Motor neuron (in vitro differentiated cells): Measurements from ENCODE around the gene GJC2. TPM values are rescaled to one million over a fixed set of nuclear protein-coding genes. Genes with fewer than 3 reads are reported as not detected.

ENCODE experiments used
- ATAC-seq, 8 experiments: fragments of 200-7000 bp; cut with Tn5 transposase; replicated peaks in 6 of 8; 2 replicates each; pipeline ENCODE4 v1.8.0; 2021; ENCODE audit warnings: mild to moderate bottlenecking in 8 of 8, moderate library complexity in 8 of 8
- H3K27ac ChIP-seq, 2 donors: fragments of 250-450 bp; sonication (Bioruptor Pico); 2 replicates each; pipeline ENCODE4 v1.9.0; 2021; ENCODE audit warnings: antibody characterized with exemption in 2 of 2, mild to moderate bottlenecking in 2 of 2, moderate library complexity in 1 of 2
- H3K4me1 ChIP-seq, 2 donors: fragments of 250-450 bp; sonication (Bioruptor Pico); replicated peaks in 1 of 2; 2 replicates each; pipeline ENCODE4 v1.6.1; 2021; ENCODE audit warnings: antibody characterized with exemption in 2 of 2, mild to moderate bottlenecking in 2 of 2, moderate library complexity in 1 of 2
- H3K4me3 ChIP-seq, 5 donors: fragments of 250-450 bp; sonication (Bioruptor Pico); 2 replicates each; pipeline ENCODE4 v1.9.0; 2021; ENCODE audit warnings: antibody characterized with exemption in 5 of 5, mild to moderate bottlenecking in 5 of 5, moderate library complexity in 4 of 5
- WGBS, 10 experiments: fragments of 450-650 bp; shearing (Covaris generic); methylation state at CpG; one replicate each; pipeline ENCODE4 v1.0.0; 2022; 5-methylcytosine and 5-hydroxymethylcytosine counted together
- in situ Hi-C, 9 experiments: fragments of 400-800 bp; cut with MboI; loops; one replicate each; pipeline ENCODE4 v1.15.0; 2021; ENCODE audit warnings: low sequenced_read_pairs in 9 of 9, low pct_unique_long_range_greater_than_20kb in 2 of 9; ENCODE audit not compliant: unreplicated experiment in 9 of 9
- total RNA-seq, 8 experiments: library from RNA; unstranded; fragments of 300-600 nt; gene quantifications; 2 replicates each; pipeline versions ENCODE4 v1.2.3 to v1.2.4, GENCODE V29; 2022

Gene GJC2
- total RNA-seq, 8 experiments from 2014 or later, result 0.71 to 1.6 (median 0.86) TPM

GRCh38 chr1:228158151-228159007 lies 8.6 kb downstream of the GJC2 start:
- no peak overlapping the region for H3K4me3 ChIP-seq
- in situ Hi-C loops, result no loop called here
- ATAC-seq, result peak in 3 of 8 experiments; percentile 4 to 24 (median 21)
- no peaks in the 10 kb centered on the region for H3K4me1 ChIP-seq
- WGBS, 10 experiments, result 8 to 51% (median 20%) methylated on average over 2 to 18 of the region's 98 CpGs; no CpG with 5 or more reads in 6 of the 10 experiments
- H3K27ac ChIP-seq, result no peak overlapping the region

- WGBS, 10 experiments, result 60 to 90% (median 72%) methylated on average over 1 to 5 of the region's 14 CpGs; no CpG with 5 or more reads in 6 of the 10 experiments
- Histone ChIP-seq H3K4me1 (no peaks in the 10 kb centered on the region), H3K4me3 (no peak overlapping the region), H3K27ac (no peak overlapping the region)
- in situ Hi-C loops, result no loop called here
- ATAC-seq, result no peak
Measured at GRCh38 chr1:228159008-228159665, 9.4 kb downstream of the GJC2 start.

GRCh38 chr1:228160201-228160761 lies 10.6 kb downstream of the GJC2 start:
- WGBS, 10 experiments, result 57 to 76% (median 68%) methylated on average over 5 to 7 of the region's 15 CpGs; no CpG with 5 or more reads in 7 of the 10 experiments
- Histone ChIP-seq H3K4me3 (no peak overlapping the region), H3K4me1 (peaks cover 3 to 4% of the 10 kb centered on the region in 2 donors), H3K27ac (no peak overlapping the region)
- no peak for ATAC-seq
- in situ Hi-C loops, result no loop called here

GRCh38 chr1:228161362-228161761 lies 11.6 kb downstream of the GJC2 start:
- H3K4me3 ChIP-seq, result no peak overlapping the region
- ATAC-seq, result no peak
- peaks cover 3 to 4% of the 10 kb centered on the region in 2 donors for H3K4me1 ChIP-seq
- in situ Hi-C loops, result no loop called here
- no peak overlapping the region for H3K27ac ChIP-seq
- WGBS, 10 experiments, result 37 to 77% (median 68%) methylated on average over 1 to 6 of the region's 7 CpGs; no CpG with 5 or more reads in 5 of the 10 experiments

GRCh38 chr1:228161866-228162265 lies 12.1 kb downstream of the GJC2 start:
- no peak overlapping the region for H3K4me3 ChIP-seq
- H3K27ac ChIP-seq, result no peak overlapping the region
- WGBS, 10 experiments, result 60 to 84% (median 76%) methylated on average over 1 to 8 of the region's 9 CpGs; no CpG with 5 or more reads in 2 of the 10 experiments
- peaks cover 6 to 8% of the 10 kb centered on the region in 2 donors for H3K4me1 ChIP-seq
- in situ Hi-C loops, result no loop called here
- ATAC-seq, result no peak

GRCh38 chr1:228162286-228163006 lies 12.7 kb downstream of the GJC2 start:
- no peak for ATAC-seq
- in situ Hi-C loops, result no loop called here
- Histone ChIP-seq H3K27ac (no peak overlapping the region), H3K4me1 (peaks cover 9 to 10% of the 10 kb centered on the region in 2 donors), H3K4me3 (no peak overlapping the region)
- 27 to 70% (median 52%) methylated on average over 2 to 6 of the region's 14 CpGs; no CpG with 5 or more reads in 4 of the 10 experiments for WGBS, 10 experiments

GRCh38 chr1:228163007-228163753 lies 13.4 kb downstream of the GJC2 start:
- 44 to 100% (median 84%) methylated on average over 1 to 13 of the region's 30 CpGs; no CpG with 5 or more reads in 4 of the 10 experiments for WGBS, 10 experiments
- H3K4me1 ChIP-seq, result peaks cover 9 to 10% of the 10 kb centered on the region in 2 donors
- peak in 3 of 8 experiments; percentile 0 to 6 (median 2) for ATAC-seq
- in situ Hi-C loops, result no loop called here
- no peak overlapping the region for H3K27ac ChIP-seq
- H3K4me3 ChIP-seq, result no peak overlapping the region

- Histone ChIP-seq H3K27ac (no peak overlapping the region), H3K4me3 (no peak overlapping the region), H3K4me1 (peaks cover 9 to 10% of the 10 kb centered on the region in 2 donors)
- ATAC-seq, result no peak
- 95 to 100% (median 96%) methylated on average over 1 to 5 of the region's 10 CpGs; no CpG with 5 or more reads in 5 of the 10 experiments for WGBS, 10 experiments
- in situ Hi-C loops, result no loop called here
Measured at GRCh38 chr1:228163776-228164519, 14.2 kb downstream of the GJC2 start.

GRCh38 chr1:228164561-228165371 lies 15.0 kb downstream of the GJC2 start:
- H3K27ac ChIP-seq, result peak overlapping the region; percentile 74 to 79
- peak overlapping the region; percentile 43 to 83 (median 71) for H3K4me3 ChIP-seq
- peak in 3 of 8 experiments; percentile 0 to 3 (median 1) for ATAC-seq
- peaks cover 9 to 10% of the 10 kb centered on the region in 2 donors for H3K4me1 ChIP-seq
- in situ Hi-C loops, result no loop called here
- 38 to 98% (median 55%) methylated on average over 2 to 17 of the region's 20 CpGs for WGBS, 10 experiments

- 0 to 20% (median 0%) methylated on average over 4 to 6 of the region's 93 CpGs; no CpG with 5 or more reads in 7 of the 10 experiments for WGBS, 10 experiments
Measured at GRCh38 chr1:228165372-228166169, 15.8 kb downstream of the GJC2 start, which contains the start of gene IBA57. IBA57 (plus strand) TSS chr1:228165804; CDS start chr1:228165817, 13 bp downstream.

More at GRCh38 chr1:228165372-228166169, 15.8 kb downstream of the GJC2 start, which contains the start of gene IBA57:
- Histone ChIP-seq H3K4me3 (peak within 1 kb of the TSS; percentile 63 to 83 (median 71)), H3K27ac (peak within 1 kb of the TSS; percentile 98 to 100), H3K4me1 (peaks cover 9 to 10% of the 10 kb centered on the region in 2 donors)
- peak; percentile 71 to 88 (median 84) for ATAC-seq
- in situ Hi-C loops, result no loop called here
